Colonic mucosa (tissue), 4 donors: ENCODE data around the gene DLG2. TPM values are rescaled to one million over a fixed set of nuclear protein-coding genes. Genes with fewer than 3 reads are reported as not detected.

Experiments
- DNase-seq: peaks from one replicate; pipeline ENCODE4 v3.0.0-alpha.2; 2020
- H3K27ac ChIP-seq: fragments of 200-600 bp; one replicate; pipeline ENCODE4 v1.8.0; 2021
- H3K27me3 ChIP-seq: fragments of 200-600 bp; one replicate; pipeline ENCODE4 v1.8.0; 2021
- H3K36me3 ChIP-seq: fragments of 200-600 bp; one replicate; pipeline ENCODE4 v1.8.0; 2021
- H3K4me1 ChIP-seq: fragments of 200-600 bp; one replicate; pipeline ENCODE4 v1.8.0; 2021; ENCODE audit warnings: mild to moderate bottlenecking
- H3K4me3 ChIP-seq: fragments of 200-600 bp; one replicate; pipeline ENCODE4 v1.8.0; 2021
- H3K9ac ChIP-seq, 2 donors: one replicate each; pipeline ENCODE4 v1.7.0; 2013; ENCODE audit warnings: control low read depth in 2 of 2, low read depth in 2 of 2, low read length in 2 of 2
- H3K9me3 ChIP-seq: fragments of 200-600 bp; one replicate; pipeline ENCODE4 v1.8.0; 2021
- CTCF ChIP-seq: fragments of 200-600 bp; IDR thresholded peaks from one replicate; pipeline ENCODE4 v1.8.0; 2022; ENCODE audit warnings: antibody characterized with exemption, mild to moderate bottlenecking
- intact Hi-C: fragments of 100-400 bp; cut with DNase I; formaldehyde crosslinking; loops from one replicate; pipeline ENCODE4 v1.14.1; 2022
- total RNA-seq, 2 donors: library from RNA; stranded (reverse); fragmentation: NEBNext Ultra II Directional in 1 of 2; extraction: Animal tissue kit (Norgen Biotek cat#: 25700) in 1 of 2; gene quantifications; one replicate each; pipeline ENCODE4 v1.2.1, GENCODE V29; 2021
- donor health status: healthy.
- donor health status: DM: no; HTN: no; CAD: no.
- donor health status: DM: no; HTN: no; CAD: no.

DLG2 gene
- total RNA-seq, 2 donors from 2014 or later, result 1.4 to 3.3 TPM

DNA sequence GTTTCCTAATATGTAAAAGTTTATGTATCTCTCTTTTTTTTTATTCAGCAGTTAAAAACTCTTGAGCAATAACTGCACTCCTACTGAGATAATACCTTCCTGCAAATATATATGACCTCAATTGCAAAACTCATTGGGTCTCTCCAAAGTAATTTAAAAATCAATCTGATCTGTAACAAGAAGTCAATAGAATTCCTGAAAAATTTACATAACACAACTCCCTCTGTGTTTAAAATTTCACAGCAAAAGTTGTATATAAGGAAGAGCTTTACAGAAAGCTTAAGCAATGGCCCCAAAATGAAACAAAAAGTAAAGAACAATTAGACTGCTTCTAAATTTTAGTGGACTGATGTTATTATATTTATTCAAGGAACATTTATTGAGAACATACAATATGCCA, 313.4 kb downstream of the DLG2 start:
- Histone ChIP-seq H3K4me3 (no peak overlapping the region), H3K36me3 (no peaks in the 10 kb centered on the region), H3K4me1 (no peaks in the 10 kb centered on the region), H3K27ac (no peak overlapping the region), H3K27me3 (no peaks in the 10 kb centered on the region), H3K9ac (no peak overlapping the region), H3K9me3 (no peaks in the 10 kb centered on the region)
- no peak for TF ChIP-seq CTCF
- DNase-seq, result no peak
- intact Hi-C loops, result no loop called here

- no peaks in the 10 kb centered on the region for H3K36me3 ChIP-seq
- no peaks in the 10 kb centered on the region for H3K9me3 ChIP-seq
- intact Hi-C loops, result no loop called here
- no peak overlapping the region for H3K27ac ChIP-seq
- no peaks in the 10 kb centered on the region for H3K4me1 ChIP-seq
- no peak overlapping the region for H3K9ac ChIP-seq
- no peak for DNase-seq
- TF ChIP-seq CTCF, result no peak
- H3K27me3 ChIP-seq, result no peaks in the 10 kb centered on the region
- no peak overlapping the region for H3K4me3 ChIP-seq
Observed at GRCh38 chr11:85310479-85310878, 316.7 kb downstream of the DLG2 start.

DNA sequence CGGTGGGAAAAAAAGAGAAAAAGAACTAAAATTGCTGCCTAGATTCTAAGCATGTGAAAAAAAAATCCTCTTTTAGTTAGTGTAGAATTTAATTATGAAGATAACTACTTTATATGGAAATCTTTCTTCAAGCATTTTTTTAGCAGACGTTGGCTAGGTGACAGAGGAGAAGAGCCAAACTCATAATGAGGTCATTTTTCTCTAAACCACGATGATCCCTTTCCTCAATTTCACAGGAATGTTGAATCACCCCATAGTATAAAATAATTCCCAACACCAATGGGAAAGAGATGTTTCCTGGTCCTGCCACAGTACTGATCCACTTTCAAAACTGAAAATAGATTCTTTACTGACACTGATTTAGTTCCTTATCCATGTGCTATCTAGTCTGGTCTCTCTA, 319.8 kb downstream of the DLG2 start:
- Histone ChIP-seq H3K27ac (no peak overlapping the region), H3K36me3 (no peaks in the 10 kb centered on the region), H3K27me3 (no peaks in the 10 kb centered on the region), H3K9me3 (no peaks in the 10 kb centered on the region), H3K9ac (no peak overlapping the region), H3K4me1 (no peaks in the 10 kb centered on the region), H3K4me3 (no peak overlapping the region)
- no peak for TF ChIP-seq CTCF
- no peak for DNase-seq
- intact Hi-C loops, result no loop called here

- no peaks in the 10 kb centered on the region for H3K27me3 ChIP-seq
- H3K27ac ChIP-seq, result no peak overlapping the region
- H3K9me3 ChIP-seq, result no peaks in the 10 kb centered on the region
- intact Hi-C loops, result no loop called here
- TF ChIP-seq CTCF, result no peak
- H3K36me3 ChIP-seq, result no peaks in the 10 kb centered on the region
- H3K9ac ChIP-seq, result no peak overlapping the region
- no peaks in the 10 kb centered on the region for H3K4me1 ChIP-seq
- H3K4me3 ChIP-seq, result no peak overlapping the region
- no peak for DNase-seq
Observed at GRCh38 chr11:85301895-85302678, 325.1 kb downstream of the DLG2 start.

- H3K4me1 ChIP-seq, result no peaks in the 10 kb centered on the region
- no peak for TF ChIP-seq CTCF
- peak; percentile 25 for DNase-seq
- intact Hi-C loops, result no loop called here
- H3K27me3 ChIP-seq, result no peaks in the 10 kb centered on the region
- H3K36me3 ChIP-seq, result no peaks in the 10 kb centered on the region
- H3K9me3 ChIP-seq, result no peaks in the 10 kb centered on the region
- no peak overlapping the region for H3K9ac ChIP-seq
- no peak overlapping the region for H3K4me3 ChIP-seq
- H3K27ac ChIP-seq, result no peak overlapping the region
Observed at GRCh38 chr11:85299258-85299942, 327.7 kb downstream of the DLG2 start.
